IMR-90 (cell line): Measurements from ENCODE around the gene ACOT12. TPM values are rescaled to one million over a fixed set of nuclear protein-coding genes. Genes with fewer than 3 reads are reported as not detected.

Experiments
- ATAC-seq: fragments of 200-7000 bp; cut with Tn5 transposase; 2 replicates; pipeline ENCODE4 v1.9.1; 2020; ENCODE audit warnings: low read depth, mild to moderate bottlenecking, moderate library complexity
- BruUV-seq: library from RNA; stranded (reverse); fragments of 400-500 nt; replicated peaks from 2 replicates; lab custom pipeline; 2021; lab: Mats Ljungman, UMichigan
- CTCF ChIA-PET: fragments of 300-600 bp; formaldehyde crosslinking; extraction: SDS; loops from one replicate; lab custom pipeline; 2021; ENCODE audit warnings: antibody characterized with exemption; lab: Yijun Ruan, JAX
- POLR2A ChIA-PET: fragments of 300-600 bp; sonication (Branson Sonifier 250); formaldehyde crosslinking; loops from one replicate; lab custom pipeline; 2022; ENCODE audit warnings: antibody characterized with exemption; ENCODE audit not compliant: unreplicated experiment; lab: Charles Lee
- DNase-seq: peaks from one replicate; pipeline ENCODE4 v3.0.0; 2013
- H2AFZ ChIP-seq: replicated peaks from 2 replicates; pipeline ENCODE3; 2013; ENCODE audit warnings: low read length, mild to moderate bottlenecking; ENCODE audit not compliant: poor library complexity
- H2AK5ac ChIP-seq: 2 replicates; pipeline ENCODE4 v1.6.1; 2013; ENCODE audit warnings: low read depth, low read length, inconsistent platforms
- H2AK9ac ChIP-seq: replicated peaks from 2 replicates; pipeline ENCODE3; 2013; ENCODE audit warnings: mild to moderate bottlenecking, low read depth, low read length, moderate library complexity; ENCODE audit not compliant: poor library complexity
- H2BK120ac ChIP-seq: 2 replicates; pipeline ENCODE4 v1.6.1; 2013; ENCODE audit warnings: low read depth, low read length, inconsistent platforms
- H2BK15ac ChIP-seq: 3 replicates; pipeline ENCODE4 v1.6.1; 2013; ENCODE audit warnings: low read depth, low read length, inconsistent platforms
- H2BK20ac ChIP-seq: 2 replicates; pipeline ENCODE4 v1.6.1; 2013; ENCODE audit warnings: low read depth, mild to moderate bottlenecking, inconsistent platforms, low read length, moderate library complexity
- H2BK5ac ChIP-seq: 2 replicates; pipeline ENCODE4 v1.6.1; 2013; ENCODE audit warnings: mild to moderate bottlenecking, low read depth, low read length, inconsistent platforms; ENCODE audit not compliant: poor library complexity, severe bottlenecking
- H3K14ac ChIP-seq: replicated peaks from 2 replicates; pipeline ENCODE4 v1.6.1; 2013; ENCODE audit warnings: low read depth, low read length, inconsistent platforms
- H3K18ac ChIP-seq: 2 replicates; pipeline ENCODE4 v1.6.1; 2013; ENCODE audit warnings: low read depth, low read length, control low read depth
- H3K23ac ChIP-seq: 2 replicates; pipeline ENCODE4 v1.6.1; 2013; ENCODE audit warnings: low read depth, low read length, inconsistent platforms
- H3K27ac ChIP-seq: 2 replicates; pipeline ENCODE4 v1.5.1; 2013; ENCODE audit warnings: mild to moderate bottlenecking, control low read depth, low read length; ENCODE audit not compliant: insufficient read depth
- H3K27me3 ChIP-seq: 2 replicates; pipeline ENCODE4 v1.6.1; 2013; ENCODE audit warnings: low read length; ENCODE audit not compliant: control insufficient read depth, insufficient read depth
- H3K36me3 ChIP-seq: 2 replicates; pipeline ENCODE4 v1.6.1; 2013; ENCODE audit warnings: low read length, mixed read lengths; ENCODE audit not compliant: control insufficient read depth, insufficient read depth
- H3K4ac ChIP-seq: 2 replicates; pipeline ENCODE4 v1.6.1; 2013; ENCODE audit warnings: low read depth, low read length, inconsistent platforms
- H3K4me1 ChIP-seq: 2 replicates; pipeline ENCODE4 v1.6.1; 2013; ENCODE audit warnings: low read length, mixed read lengths; ENCODE audit not compliant: control insufficient read depth, insufficient read depth
- H3K4me2 ChIP-seq: 2 replicates; pipeline ENCODE4 v1.6.1; 2013; ENCODE audit warnings: low read depth, mild to moderate bottlenecking, control low read depth, low read length, moderate library complexity
- H3K4me3 ChIP-seq: 2 replicates; pipeline ENCODE4 v1.5.1; 2013; ENCODE audit warnings: low read depth, mild to moderate bottlenecking, control low read depth, low read length, moderate library complexity; ENCODE audit not compliant: insufficient read depth
- H3K56ac ChIP-seq: 2 replicates; pipeline ENCODE4 v1.6.1; 2013; ENCODE audit warnings: low read length, inconsistent platforms; ENCODE audit not compliant: insufficient read depth; ENCODE audit errors: extremely low read depth
- H3K79me1 ChIP-seq, 2 experiments: 2 replicates each; pipeline ENCODE4 v1.6.1; 2013; ENCODE audit warnings: low read length in 2 of 2, inconsistent platforms in 1 of 2, low read depth in 1 of 2
- H3K9ac ChIP-seq: 2 replicates; pipeline ENCODE4 v1.6.1; 2013; ENCODE audit warnings: low read depth, low read length, control low read depth
- H3K9me1 ChIP-seq: 2 replicates; pipeline ENCODE4 v1.6.1; 2013; ENCODE audit warnings: low read length, inconsistent platforms; ENCODE audit not compliant: insufficient read depth
- H3K9me3 ChIP-seq: 2 replicates; pipeline ENCODE4 v1.6.1; 2013; ENCODE audit warnings: low read length; ENCODE audit not compliant: control insufficient read depth, insufficient read depth
- H4K20me1 ChIP-seq: 2 replicates; pipeline ENCODE4 v1.6.1; 2013; ENCODE audit warnings: low read length, inconsistent platforms; ENCODE audit not compliant: insufficient read depth
- H4K5ac ChIP-seq: 2 replicates; pipeline ENCODE4 v1.6.1; 2013; ENCODE audit warnings: mild to moderate bottlenecking, low read depth, low read length, control low read depth
- H4K8ac ChIP-seq, 2 experiments: 2 replicates each; pipeline ENCODE4 v1.6.1; 2013; ENCODE audit warnings: low read depth in 2 of 2, low read length in 2 of 2, control low read depth in 1 of 2, inconsistent platforms in 1 of 2
- H4K91ac ChIP-seq: 2 replicates; pipeline ENCODE4 v1.6.1; 2013; ENCODE audit warnings: low read depth, low read length, inconsistent platforms; ENCODE audit not compliant: insufficient read depth
- CHD1 ChIP-seq: IDR thresholded peaks from 2 replicates; pipeline ENCODE4 v1.6.1; 2012; ENCODE audit warnings: low read depth, low read length, improper control_type of control experiment
- MAFK ChIP-seq: IDR thresholded peaks from 2 replicates; pipeline ENCODE4 v1.6.1; 2012; ENCODE audit warnings: low read depth, low read length, improper control_type of control experiment
- WGBS, 2 experiments: methylation state at CpG; one replicate each; pipeline versions ENCODE4 v1.1.5 to v1.1.7; 2013; ENCODE audit warnings: missing lambda C conversion rate in 2 of 2; ENCODE audit not compliant: insufficient read length in 1 of 2; ENCODE audit errors: extremely low coverage in 2 of 2; 5-methylcytosine and 5-hydroxymethylcytosine counted together
- dilution Hi-C: fragments of 300-500 bp; cut with HindIII; formaldehyde crosslinking; loops from one replicate; pipeline ENCODE4 v1.14.3; 2018; ENCODE audit warnings: low sequenced_read_pairs; ENCODE audit not compliant: unreplicated experiment
- in situ Hi-C: fragments of 300-500 bp; cut with MboI; formaldehyde crosslinking; loops from 3 replicates; pipeline ENCODE4 v1.14.3; 2019; ENCODE audit warnings: low sequenced_read_pairs, inconsistent platforms, mixed read lengths
- intact Hi-C: fragments of 100-400 bp; cut with micrococcal nuclease; formaldehyde crosslinking; loops from 2 replicates; pipeline ENCODE4 v1.10.0; 2022
- polyA plus RNA-seq, 3 experiments: library from polyadenylated mRNA; depleted of rRNA; stranded (reverse); fragments of >200 nt; gene quantifications; 2 replicates each; pipeline ENCODE4 v1.2.3, GENCODE V29; 2012; ENCODE audit warnings: low replicate concordance in 1 of 3
- total RNA-seq: library from RNA; depleted of rRNA; stranded (reverse); fragments of >200 nt; gene quantifications from 2 replicates; pipeline ENCODE4 v1.2.3, GENCODE V29; 2012

Gene ACOT12
- total and polyA plus RNA-seq, 2 of the 4 experiments (the other 2 are of a cell fraction), result not detected

- Histone ChIP-seq H2AK5ac (no peak overlapping the region), H3K9me3 (no peaks in the 10 kb centered on the region), H3K27me3 (no peaks in the 10 kb centered on the region), H4K5ac (no peak overlapping the region), H3K4me1 (peaks cover 8% of the 10 kb centered on the region), H2BK20ac (no peak overlapping the region), H3K9ac (no peak overlapping the region), H3K79me1 (no peaks in the 10 kb centered on the region), H3K4ac (no peak overlapping the region), H2BK120ac (no peak overlapping the region), H3K27ac (no peak overlapping the region), H3K23ac (no peak overlapping the region), H4K20me1 (no peaks in the 10 kb centered on the region), H2AK9ac (no peak overlapping the region), H3K9me1 (no peaks in the 10 kb centered on the region; the same call in 1 of the 2 replicates), H3K14ac (no peak overlapping the region), H3K4me2 (no peak overlapping the region), H3K36me3 (no peaks in the 10 kb centered on the region), H4K8ac (no peak overlapping the region), H2BK5ac (no peak overlapping the region), H3K4me3 (no peak overlapping the region), H3K18ac (no peak overlapping the region), H2BK15ac (no peak overlapping the region), H4K91ac (no peak overlapping the region), H3K56ac (no peak overlapping the region), H2AFZ (no peak overlapping the region)
- no CpG with 5 or more reads among the region's 1 CpG for WGBS, 2 experiments
- no TSS peak for BruUV-seq
- peak; percentile 34 for TF ChIP-seq MAFK
- no peak for TF ChIP-seq CHD1
- dilution Hi-C loops, result no loop called here
- ATAC-seq, result no peak
- ChIA-PET POLR2A (no interaction called here), CTCF (no interaction called here)
- in situ Hi-C loops, result loop anchor here (10.0 kb wide), 1 partner anchor 427 kb away; no protein-coding TSS in a partner anchor
- DNase-seq, result no peak
- intact Hi-C loops, result loop anchor here (5.0 kb wide), 1 partner anchor 410 kb away; no protein-coding TSS in a partner anchor
These were observed 33.6 kb upstream of the ACOT12 start for GRCh38 chr5:81427566-81427965.
